ENCODE data around the gene ANO8.

ANO8 gene

GRCh38 chr19:17321655-17322489, 12.8 kb downstream of the ANO8 start:
- in situ Hi-C loops (cut with MboI; ENCODE audit: low pct_unique_long_range_greater_than_20kb, low sequenced_read_pairs, unreplicated experiment): no loop called here
- no peak for DNase-seq (ENCODE audit: low spot score)
- TF ChIP-seq CTCF (IDR thresholded peaks at IDR 0.05; ENCODE audit: extremely low read depth, insufficient read depth, missing control alignments): no peak

- in situ Hi-C loops (cut with MboI; ENCODE audit: low pct_unique_long_range_greater_than_20kb, low sequenced_read_pairs, unreplicated experiment): no loop called here
- TF ChIP-seq CTCF (IDR thresholded peaks at IDR 0.05; ENCODE audit: extremely low read depth, insufficient read depth, missing control alignments): no peak
- DNase-seq (ENCODE audit: low spot score): no peak
These were observed 14.2 kb downstream of the ANO8 start for GRCh38 chr19:17320435-17320834.

GRCh38 chr19:17319473-17320238, 15.0 kb downstream of the ANO8 start:
- no peak for TF ChIP-seq CTCF (IDR thresholded peaks at IDR 0.05; ENCODE audit: extremely low read depth, insufficient read depth, missing control alignments)
- in situ Hi-C loops (cut with MboI; ENCODE audit: low pct_unique_long_range_greater_than_20kb, low sequenced_read_pairs, unreplicated experiment): no loop called here
- no peak for DNase-seq (ENCODE audit: low spot score)

- in situ Hi-C loops (cut with MboI; ENCODE audit: low pct_unique_long_range_greater_than_20kb, low sequenced_read_pairs, unreplicated experiment): no loop called here
- no peak for TF ChIP-seq CTCF (IDR thresholded peaks at IDR 0.05; ENCODE audit: extremely low read depth, insufficient read depth, missing control alignments)
- DNase-seq (ENCODE audit: low spot score): no peak
These were observed 15.7 kb downstream of the ANO8 start for GRCh38 chr19:17318966-17319365.

DNA sequence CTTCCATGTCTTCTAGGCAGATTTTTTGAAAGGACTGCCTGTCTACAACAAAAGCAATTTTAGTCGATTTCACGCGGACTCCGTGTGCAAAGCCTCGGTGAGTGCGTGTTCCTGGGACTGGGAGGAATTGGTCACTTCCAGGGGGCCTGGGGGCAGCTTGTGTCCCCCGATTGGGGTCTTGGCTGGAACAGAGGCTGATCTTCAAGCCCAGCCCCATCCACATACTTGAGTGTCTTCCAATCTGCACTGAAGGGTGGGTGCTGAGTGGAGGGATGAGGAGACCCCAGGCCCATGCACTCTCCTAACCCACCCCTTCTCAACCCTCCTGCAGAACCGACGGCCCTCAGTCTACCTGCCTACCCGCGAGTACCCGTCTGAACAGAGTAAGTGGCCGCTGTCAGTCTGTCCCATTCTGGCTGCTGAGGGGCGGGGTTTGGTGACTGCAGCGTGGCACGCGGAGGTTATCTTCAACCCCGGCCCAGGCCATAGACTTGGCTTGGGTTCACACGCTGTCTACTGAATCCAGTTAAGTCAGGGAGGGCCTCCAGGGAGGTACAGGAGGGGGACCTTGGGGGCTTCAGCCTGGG, 20.6 kb downstream of the ANO8 start:
- in situ Hi-C loops (cut with MboI; ENCODE audit: low pct_unique_long_range_greater_than_20kb, low sequenced_read_pairs, unreplicated experiment): no loop called here
- no peak for TF ChIP-seq CTCF (IDR thresholded peaks at IDR 0.05; ENCODE audit: extremely low read depth, insufficient read depth, missing control alignments)
- no peak for DNase-seq (ENCODE audit: low spot score)

GRCh38 chr19:17312189-17313113, 22.2 kb downstream of the ANO8 start:
- TF ChIP-seq CTCF (IDR thresholded peaks at IDR 0.05; ENCODE audit: extremely low read depth, insufficient read depth, missing control alignments): no peak
- no peak for DNase-seq (ENCODE audit: low spot score)
- in situ Hi-C loops (cut with MboI; ENCODE audit: low pct_unique_long_range_greater_than_20kb, low sequenced_read_pairs, unreplicated experiment): no loop called here

Measured in GM13977 (cell line).